Endodermal cell (in vitro differentiated cells): ENCODE data around the gene PMVK. TPM values are rescaled to one million over a fixed set of nuclear protein-coding genes. Genes with fewer than 3 reads are reported as not detected.

ENCODE experiments used
- DNase-seq: peaks from one replicate; pipeline ENCODE4 v3.0.0-alpha.2; 2017
- H3K27ac ChIP-seq: 2 replicates; pipeline ENCODE4 v1.5.1; 2013; ENCODE audit warnings: mild to moderate bottlenecking, low read depth, low read length, moderate library complexity
- H3K27me3 ChIP-seq: 2 replicates; pipeline ENCODE4 v1.6.1; 2013; ENCODE audit warnings: mild to moderate bottlenecking, low read length, moderate library complexity; ENCODE audit not compliant: insufficient read depth, control insufficient read depth, poor library complexity, severe bottlenecking
- H3K36me3 ChIP-seq: 2 replicates; pipeline ENCODE4 v1.7.0; 2013; ENCODE audit warnings: mild to moderate bottlenecking, low read length, moderate library complexity; ENCODE audit not compliant: control insufficient read depth, insufficient read depth
- H3K4me1 ChIP-seq: one replicate; pipeline ENCODE4 v1.7.0; 2013; ENCODE audit warnings: low read length; ENCODE audit not compliant: control insufficient read depth, insufficient read depth
- H3K4me3 ChIP-seq: 2 replicates; pipeline ENCODE4 v1.5.1; 2013; ENCODE audit warnings: mild to moderate bottlenecking, low read length, moderate library complexity
- H3K9ac ChIP-seq: 2 replicates; pipeline ENCODE4 v1.6.1; 2013; ENCODE audit warnings: mild to moderate bottlenecking, low read length, moderate library complexity; ENCODE audit not compliant: poor library complexity, severe bottlenecking; ENCODE audit errors: extremely low read depth
- H3K9me3 ChIP-seq: 2 replicates; pipeline ENCODE4 v1.6.1; 2013; ENCODE audit warnings: mild to moderate bottlenecking, low read length, moderate library complexity; ENCODE audit not compliant: control insufficient read depth
- H3K27ac Mint-ChIP-seq: 2 replicates; pipeline ENCODE4 v1.8.0; 2020; ENCODE audit warnings: mixed read lengths
- H3K27me3 Mint-ChIP-seq: 2 replicates; pipeline ENCODE4 v1.8.0; 2021; ENCODE audit warnings: mild to moderate bottlenecking, mixed read lengths; ENCODE audit not compliant: insufficient read depth
- H3K36me3 Mint-ChIP-seq: 2 replicates; pipeline ENCODE4 v1.8.0; 2020; ENCODE audit warnings: low read depth, mixed read lengths
- H3K4me1 Mint-ChIP-seq: 2 replicates; pipeline ENCODE4 v1.8.0; 2020; ENCODE audit warnings: mixed read lengths
- H3K4me3 Mint-ChIP-seq: 2 replicates; pipeline ENCODE4 v1.8.0; 2020; ENCODE audit warnings: mild to moderate bottlenecking, moderate library complexity, mixed read lengths
- H3K9me3 Mint-ChIP-seq: 2 replicates; pipeline ENCODE4 v1.8.0; 2020; ENCODE audit warnings: mild to moderate bottlenecking, mixed read lengths
- CTCF ChIP-seq: fragments of 200-600 bp; sonication (generic); conservative IDR thresholded peaks from 2 replicates; pipeline ENCODE4 v1.5.0; 2021; ENCODE audit warnings: antibody characterized with exemption, mild to moderate bottlenecking
- WGBS, 2 experiments: methylation state at CpG; one replicate each; pipeline versions ENCODE4 v1.1.5 to v1.1.7; 2013; ENCODE audit warnings: missing lambda C conversion rate in 2 of 2, mixed read lengths in 1 of 2; ENCODE audit not compliant: insufficient coverage in 1 of 2, insufficient read length in 1 of 2; 5-methylcytosine and 5-hydroxymethylcytosine counted together
- total RNA-seq, 2 donors: library from RNA; stranded (reverse); fragmentation: NEBNext Ultra II Directional in 1 of 2; extraction: Animal tissue kit (Norgen Biotek cat#: 25700) in 1 of 2; gene quantifications; 2 replicates in 1 of 2; 3 replicates in 1 of 2; pipeline ENCODE4 v1.2.1, GENCODE V29; 2021

Gene PMVK
- total RNA-seq, 2 donors from 2014 or later = 16.0 to 16.4 TPM

GRCh38 chr1:154975409-154976059 lies 39.0 kb upstream of the PMVK start:
- peak; percentile 77 for DNase-seq

GRCh38 chr1:154974808-154975408 lies 38.4 kb upstream of the PMVK start:
- Histone ChIP-seq H3K36me3 (peaks cover 23% of the 10 kb centered on the region), H3K9ac (peak overlapping the region; percentile 96), H3K27me3 (no peaks in the 10 kb centered on the region), H3K4me1 (peaks cover 6% of the 10 kb centered on the region), H3K27ac (peak overlapping the region; percentile 96), H3K4me3 (peak overlapping the region; percentile 99), H3K9me3 (no peaks in the 10 kb centered on the region)
- no peak overlapping the region for H3K27ac Mint-ChIP-seq
- H3K4me3 Mint-ChIP-seq = no peak overlapping the region
- peaks cover 22% of the 10 kb centered on the region for H3K4me1 Mint-ChIP-seq
- H3K36me3 Mint-ChIP-seq = peaks cover 16% of the 10 kb centered on the region
- TF ChIP-seq CTCF = no peak
- 0 to 1% methylated on average over 26 to 30 of the region's 30 CpGs for WGBS, 2 experiments
- H3K27me3 Mint-ChIP-seq = no peaks in the 10 kb centered on the region
- H3K9me3 Mint-ChIP-seq = no peaks in the 10 kb centered on the region
- DNase-seq = peak; percentile 98

More at GRCh38 chr1:154975409-154976059, 39.0 kb upstream of the PMVK start:
- TF ChIP-seq CTCF = no peak
- peak overlapping the region; percentile 96 for H3K27ac ChIP-seq
- H3K4me1 ChIP-seq = peaks cover 6% of the 10 kb centered on the region
- Mint-ChIP-seq H3K36me3 (peaks cover 20% of the 10 kb centered on the region), H3K9me3 (no peaks in the 10 kb centered on the region), H3K4me1 (peaks cover 22% of the 10 kb centered on the region), H3K4me3 (no peak overlapping the region), H3K27me3 (no peaks in the 10 kb centered on the region), H3K27ac (no peak overlapping the region)
- H3K4me3 ChIP-seq = peak overlapping the region; percentile 99
- 1 to 2% methylated on average over 13 to 24 of the region's 24 CpGs for WGBS, 2 experiments
- no peaks in the 10 kb centered on the region for H3K9me3 ChIP-seq
- H3K9ac ChIP-seq = peak overlapping the region; percentile 96
- peaks cover 27% of the 10 kb centered on the region for H3K36me3 ChIP-seq
- no peaks in the 10 kb centered on the region for H3K27me3 ChIP-seq

GRCh38 chr1:154974102-154974807 lies 37.7 kb upstream of the PMVK start, which contains the start of gene CKS1B:
Gene CKS1B (plus strand): TSS chr1:154974681. CDS start chr1:154974746, 65 bp downstream.
- Mint-ChIP-seq H3K4me3 (no peak within 1 kb of the TSS), H3K36me3 (peaks cover 11% of the 10 kb centered on the region), H3K27me3 (no peaks in the 10 kb centered on the region), H3K27ac (no peak within 1 kb of the TSS), H3K4me1 (peaks cover 28% of the 10 kb centered on the region), H3K9me3 (no peaks in the 10 kb centered on the region)
- 0% methylated on average over 38 to 47 of the region's 47 CpGs for WGBS, 2 experiments
- peak within 1 kb of the TSS; percentile 97 for H3K27ac ChIP-seq
- peak; percentile 98 for DNase-seq
- peak within 1 kb of the TSS; percentile 96 for H3K9ac ChIP-seq
- H3K9me3 ChIP-seq = no peaks in the 10 kb centered on the region
- peaks cover 16% of the 10 kb centered on the region for H3K36me3 ChIP-seq
- no peaks in the 10 kb centered on the region for H3K27me3 ChIP-seq
- TF ChIP-seq CTCF = no peak
- peak within 1 kb of the TSS; percentile 99 for H3K4me3 ChIP-seq
- H3K4me1 ChIP-seq = peaks cover 6% of the 10 kb centered on the region
